HG02885 (cell line): ENCODE results near the gene CHST11.
"Not testable (repeated sequence)": the region's sequence is repeated elsewhere in the genome, so short reads cannot be mapped to it uniquely, and the experiment has no call there.

ENCODE experiments used
- ATAC-seq: cut with Tn5 transposase; IDR thresholded peaks from one replicate; pipeline ENCODE4 v1.9.1; 2021; ENCODE audit warnings: mild to moderate bottlenecking; ENCODE audit not compliant: unreplicated experiment, poor library complexity

The CHST11 gene

DNA sequence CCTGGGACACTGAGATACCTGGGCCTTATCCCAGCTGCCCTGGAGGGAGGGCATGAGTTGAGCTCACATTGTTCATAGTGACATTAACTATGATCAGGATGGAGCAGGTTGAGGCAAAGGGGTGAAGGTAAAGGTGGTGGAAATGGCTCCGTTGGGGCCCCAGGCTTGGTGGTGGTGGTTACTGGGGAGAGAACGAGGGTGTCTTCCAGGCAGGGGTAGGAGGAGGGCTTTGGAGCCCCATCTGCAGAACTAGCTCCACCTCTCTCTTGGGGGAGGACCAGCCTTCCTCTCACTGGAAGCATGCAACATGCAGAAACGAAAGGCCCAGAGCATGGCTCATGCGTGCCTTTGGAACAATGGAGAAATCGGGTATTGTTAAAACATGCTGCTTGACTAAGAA is 284.3 kb downstream of the CHST11 start:
- ATAC-seq, result peak; percentile 50

- ATAC-seq, result no peak
Observed at GRCh38 chr12:104741497-104742367, 285.0 kb downstream of the CHST11 start.

- ATAC-seq, result no peak
Observed at GRCh38 chr12:104742551-104743201, 285.9 kb downstream of the CHST11 start.

DNA sequence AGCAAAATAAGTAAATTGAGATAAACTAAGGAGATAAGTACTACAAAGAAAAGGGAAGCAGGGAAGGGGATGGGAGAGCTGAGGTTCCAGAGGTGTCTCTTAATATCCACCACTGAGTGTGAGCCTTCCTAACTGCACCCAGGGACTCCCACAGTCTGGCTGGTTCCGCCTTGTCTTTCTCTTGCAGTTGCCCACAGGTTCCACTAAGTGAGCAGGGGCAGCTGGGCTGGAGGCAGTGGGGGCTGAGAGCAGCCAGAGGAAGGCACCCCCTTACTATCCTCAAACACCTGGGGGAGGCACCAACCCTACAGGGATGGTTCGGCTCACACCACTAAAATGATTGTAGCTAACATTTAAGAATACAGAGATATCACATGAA is 286.4 kb downstream of the CHST11 start:
- ATAC-seq, result no peak

- ATAC-seq, result not testable (repeated sequence)
Observed at GRCh38 chr12:104743753-104744548, 287.2 kb downstream of the CHST11 start.

DNA sequence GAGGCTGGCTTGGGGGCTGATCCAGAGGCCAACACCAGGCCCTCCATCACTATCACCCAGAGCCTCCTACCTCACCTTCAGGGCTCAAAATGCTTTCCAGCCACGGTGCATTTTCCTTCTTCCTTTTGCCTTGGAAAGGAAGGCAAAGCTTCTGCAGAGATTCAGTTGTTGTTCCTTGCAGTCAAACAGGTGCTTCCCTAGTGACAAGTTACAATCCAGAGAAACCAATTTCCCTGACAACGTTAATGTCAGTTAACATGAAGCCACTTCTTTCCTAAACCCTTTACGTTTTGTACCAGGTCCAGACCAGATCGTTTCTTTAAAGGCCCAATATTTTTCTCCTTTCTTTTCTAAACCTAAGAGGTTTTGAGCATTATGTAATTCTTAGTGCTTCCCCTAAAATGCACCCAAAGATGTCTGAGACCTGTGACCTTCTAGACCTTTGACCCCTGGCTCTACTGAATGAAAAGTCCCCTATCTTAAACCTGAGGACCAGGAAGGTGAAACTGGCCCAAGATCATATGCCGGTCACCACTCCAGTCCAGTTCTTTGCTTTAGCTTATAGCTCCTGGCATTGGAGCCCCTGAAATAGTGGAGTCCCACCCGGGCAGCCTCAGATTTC is 289.8 kb downstream of the CHST11 start:
- ATAC-seq, result no peak

GRCh38 chr12:104747330-104747729 is 290.6 kb downstream of the CHST11 start:
- no peak for ATAC-seq

GRCh38 chr12:104747955-104748354 is 291.2 kb downstream of the CHST11 start:
- no peak for ATAC-seq

- ATAC-seq, result no peak
Observed at GRCh38 chr12:104748356-104748755, 291.6 kb downstream of the CHST11 start.

DNA sequence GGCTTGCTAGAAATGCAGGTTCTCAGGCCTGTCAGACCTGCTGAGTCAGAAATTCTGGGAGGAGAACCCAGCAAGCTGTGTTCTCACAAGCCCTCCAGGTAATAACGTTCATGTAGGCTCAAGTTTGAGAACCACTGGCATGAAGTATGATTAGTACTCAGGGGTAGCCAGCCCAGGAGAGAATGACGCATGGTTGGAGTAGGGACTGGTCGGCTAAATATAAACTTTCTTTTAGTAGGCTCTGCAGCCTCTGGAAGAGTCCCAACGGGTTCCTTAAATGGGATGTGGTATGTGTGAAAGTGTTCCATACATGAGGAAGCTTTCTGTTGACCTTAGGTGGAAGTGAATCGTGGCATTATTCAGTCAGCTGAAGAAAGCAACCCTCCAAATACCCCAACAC is 292.0 kb downstream of the CHST11 start:
- no peak for ATAC-seq

- no peak for ATAC-seq
Observed at GRCh38 chr12:104749545-104749944, 292.8 kb downstream of the CHST11 start.

DNA sequence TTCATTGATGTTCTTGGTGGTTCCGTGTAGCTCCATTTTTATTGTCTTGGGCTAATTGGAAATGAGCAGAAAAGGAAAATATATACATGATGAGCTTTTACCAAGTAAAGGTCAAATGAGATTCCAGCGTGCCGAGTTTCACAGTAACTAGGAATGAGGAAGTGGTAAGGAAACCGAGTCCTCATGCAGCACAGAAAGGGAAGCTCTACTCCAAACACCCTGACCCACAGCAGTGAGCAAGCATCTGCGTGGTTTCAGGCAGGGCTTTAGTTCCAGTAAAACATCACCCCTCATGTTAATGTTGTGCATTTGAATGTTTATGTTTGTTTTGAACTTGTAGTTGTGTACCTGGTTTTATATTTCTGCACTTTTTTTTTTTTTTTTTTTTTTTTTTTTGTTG is 293.3 kb downstream of the CHST11 start:
- peak; percentile 82 for ATAC-seq

DNA sequence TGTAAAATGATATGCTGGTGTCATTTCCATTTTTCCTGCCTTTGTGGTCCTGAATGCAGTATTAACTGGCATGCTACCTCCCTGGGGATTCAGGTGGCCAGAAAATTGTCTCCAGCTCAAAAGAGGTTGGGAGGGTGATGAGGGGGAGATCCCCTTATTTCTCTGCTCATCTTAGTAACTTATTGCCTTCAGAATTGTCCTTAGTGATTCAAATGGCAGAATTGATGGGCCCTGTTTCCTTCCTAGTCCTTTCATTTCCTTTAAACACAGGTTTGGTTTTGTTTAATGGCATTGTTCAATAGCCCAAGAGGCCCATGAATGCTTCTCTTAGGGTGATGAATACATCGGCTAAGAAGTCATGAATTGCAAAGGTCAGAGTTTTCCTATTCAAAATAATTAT is 294.4 kb downstream of the CHST11 start:
- ATAC-seq, result no peak

DNA sequence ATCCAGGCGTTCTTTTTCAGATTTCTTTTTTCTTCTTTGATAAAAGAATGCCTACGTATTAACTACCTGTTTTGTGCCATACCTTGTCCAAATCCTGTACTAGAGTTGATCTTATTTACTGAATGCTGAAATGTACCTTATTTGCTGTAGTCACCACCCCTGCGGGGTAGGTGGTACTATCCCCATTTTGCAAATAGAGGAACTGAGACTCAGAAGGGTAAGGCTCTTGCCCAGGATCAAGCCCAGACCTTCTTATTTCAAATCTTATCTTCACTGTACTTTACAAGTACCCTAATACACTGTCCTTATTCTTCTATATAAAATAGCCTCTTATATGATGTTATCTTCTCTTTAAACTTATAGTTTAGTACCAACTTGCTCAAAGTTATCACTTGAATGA is 294.8 kb downstream of the CHST11 start:
- ATAC-seq, result peak; percentile 61

GRCh38 chr12:104752016-104752415 is 295.3 kb downstream of the CHST11 start:
- ATAC-seq, result no peak

DNA sequence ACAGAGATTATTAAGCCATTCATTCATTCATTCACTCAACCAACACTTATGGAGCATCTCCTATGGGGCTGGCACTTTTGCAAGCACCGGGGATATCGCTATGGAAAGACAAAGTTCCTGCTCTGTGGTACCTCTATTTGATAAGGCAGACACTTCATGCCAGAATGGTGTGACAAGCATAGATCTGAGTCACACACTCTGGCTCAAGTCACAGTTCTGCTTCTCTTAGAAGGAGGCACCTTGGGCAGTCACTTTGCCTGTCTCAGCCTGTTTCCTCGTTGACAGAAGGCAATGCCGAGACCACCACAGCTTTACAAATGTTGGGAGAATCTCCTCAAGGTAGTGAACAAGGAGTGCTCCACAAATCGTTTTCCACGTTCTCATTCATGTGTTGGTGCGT is 296.1 kb downstream of the CHST11 start:
- ATAC-seq, result no peak

- ATAC-seq, result no peak
Observed at GRCh38 chr12:104756901-104757300, 300.2 kb downstream of the CHST11 start.

DNA sequence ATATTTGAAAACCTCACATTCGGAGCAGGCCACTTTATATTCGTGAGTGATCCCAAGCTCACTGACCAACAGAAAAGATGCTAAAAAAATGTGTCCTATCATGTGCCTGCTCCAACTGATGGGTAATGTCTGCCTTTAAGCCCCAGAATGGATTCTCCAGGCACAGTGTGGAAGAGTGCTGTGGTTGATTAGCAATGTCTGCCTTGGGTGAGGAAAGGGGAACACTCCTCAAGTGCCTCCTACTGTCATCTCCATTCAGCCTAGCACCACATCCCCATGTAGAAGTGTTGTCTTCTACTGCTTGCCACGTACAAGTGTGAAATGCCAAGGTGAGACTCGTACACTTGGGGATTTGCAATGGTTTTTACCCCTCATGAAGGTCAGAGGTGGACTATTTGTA is 302.0 kb downstream of the CHST11 start:
- no peak for ATAC-seq

DNA sequence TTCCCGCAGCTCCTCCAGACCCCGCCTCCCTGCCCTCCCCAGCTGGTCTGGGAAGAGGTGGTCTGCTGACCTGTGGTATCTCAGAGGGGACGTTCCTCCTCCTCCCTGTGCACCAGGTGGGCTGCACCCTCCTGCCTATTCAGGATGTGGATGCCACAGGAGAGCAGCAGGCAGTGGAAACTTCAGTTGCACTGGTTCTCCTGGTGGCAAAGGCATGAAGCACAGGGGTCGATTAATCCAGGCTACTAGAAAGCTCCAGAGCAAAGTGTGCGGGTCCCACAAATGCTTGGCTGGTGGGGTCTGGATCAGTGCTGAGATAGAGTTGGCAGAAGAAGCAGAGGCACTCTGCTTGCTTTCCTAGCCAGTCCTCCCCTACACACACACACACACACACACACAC is 304.3 kb downstream of the CHST11 start:
- no peak for ATAC-seq

DNA sequence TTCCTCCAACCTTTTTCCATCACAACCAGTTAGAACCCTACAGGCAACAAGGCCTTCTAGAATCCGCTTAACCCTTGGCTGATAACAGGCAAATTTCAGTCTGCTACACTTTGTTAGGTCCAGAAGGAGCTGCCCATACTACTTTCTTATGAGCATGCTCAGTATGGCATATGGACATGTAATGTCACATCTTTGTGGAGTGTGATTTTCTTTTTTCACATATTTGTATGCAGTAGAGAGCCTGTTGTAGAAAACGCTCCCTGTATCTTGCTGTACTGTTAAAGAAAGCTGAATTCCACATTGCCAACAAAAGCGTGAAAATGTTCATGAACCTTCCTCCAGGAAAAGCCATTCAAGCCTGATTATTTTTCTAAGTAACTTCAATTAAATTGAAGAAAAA is 304.9 kb downstream of the CHST11 start:
- no peak for ATAC-seq
